Astrocyte (in vitro differentiated cells and primary cell): ENCODE measurements around the gene MYMK. TPM values are rescaled to one million over a fixed set of nuclear protein-coding genes. Genes with fewer than 3 reads are reported as not detected.

Source experiments
- DNase-seq: peaks from one replicate; pipeline ENCODE4 v3.0.0-alpha.2; 2010; ENCODE audit warnings: low read depth
- FAIRE-seq: peaks from 2 replicates; lab custom pipeline; 2011; peaks lifted over from hg19 to GRCh38; lab: Jason Lieb, UNC
- H2AFZ ChIP-seq: 2 replicates; pipeline ENCODE4 v1.6.0; 2012; ENCODE audit warnings: low read depth, low read length, inconsistent platforms
- H3K27ac ChIP-seq: 2 replicates; pipeline ENCODE4 v1.5.1; 2011; ENCODE audit warnings: low read depth, low read length, inconsistent platforms
- H3K27me3 ChIP-seq: 2 replicates; pipeline ENCODE4 v1.6.0; 2011; ENCODE audit warnings: low read length, inconsistent platforms; ENCODE audit not compliant: insufficient read depth
- H3K36me3 ChIP-seq: 2 replicates; pipeline ENCODE4 v1.5.1; 2011; ENCODE audit warnings: low read length, inconsistent platforms; ENCODE audit not compliant: insufficient read depth
- H3K4me1 ChIP-seq: 2 replicates; pipeline ENCODE4 v1.5.1; 2011; ENCODE audit warnings: low read length, inconsistent platforms; ENCODE audit not compliant: insufficient read depth
- H3K4me2 ChIP-seq: 2 replicates; pipeline ENCODE4 v1.6.0; 2012; ENCODE audit warnings: low read length, inconsistent platforms
- H3K4me3 ChIP-seq: 2 replicates; pipeline ENCODE4 v1.5.1; 2011; ENCODE audit warnings: low read depth, mild to moderate bottlenecking, low read length, inconsistent platforms; ENCODE audit not compliant: insufficient read depth
- H3K79me2 ChIP-seq: 2 replicates; pipeline ENCODE4 v1.6.0; 2012; ENCODE audit warnings: mild to moderate bottlenecking, low read length, inconsistent platforms; ENCODE audit not compliant: insufficient read depth
- H3K9ac ChIP-seq: 2 replicates; pipeline ENCODE4 v1.6.0; 2012; ENCODE audit warnings: mild to moderate bottlenecking, low read length, inconsistent platforms
- H3K9me3 ChIP-seq: 2 replicates; pipeline ENCODE4 v1.5.1; 2012; ENCODE audit warnings: low read depth, mild to moderate bottlenecking, low read length, inconsistent platforms; ENCODE audit not compliant: insufficient read depth
- H4K20me1 ChIP-seq: 2 replicates; pipeline ENCODE4 v1.6.0; 2012; ENCODE audit warnings: low read length, inconsistent platforms; ENCODE audit not compliant: insufficient read depth
- H3K27ac Mint-ChIP-seq: one replicate; pipeline ENCODE4 v1.8.0; 2021; ENCODE audit warnings: mild to moderate bottlenecking, mixed read lengths; ENCODE audit not compliant: unreplicated experiment
- H3K27me3 Mint-ChIP-seq: one replicate; pipeline ENCODE4 v1.8.0; 2021; ENCODE audit warnings: low read depth, mixed read lengths; ENCODE audit not compliant: unreplicated experiment
- H3K36me3 Mint-ChIP-seq: one replicate; pipeline ENCODE4 v1.8.0; 2021; ENCODE audit warnings: low read depth, mixed read lengths; ENCODE audit not compliant: unreplicated experiment
- H3K4me1 Mint-ChIP-seq: one replicate; pipeline ENCODE4 v1.8.0; 2021; ENCODE audit warnings: low read depth, mixed read lengths; ENCODE audit not compliant: unreplicated experiment
- H3K4me3 Mint-ChIP-seq: one replicate; pipeline ENCODE4 v1.8.0; 2021; ENCODE audit warnings: mild to moderate bottlenecking, moderate library complexity, mixed read lengths; ENCODE audit not compliant: unreplicated experiment
- H3K9me3 Mint-ChIP-seq: one replicate; pipeline ENCODE4 v1.8.0; 2021; ENCODE audit warnings: mild to moderate bottlenecking, mixed read lengths; ENCODE audit not compliant: unreplicated experiment
- EZH2 ChIP-seq: IDR thresholded peaks from 2 replicates; pipeline ENCODE4 v1.6.1; 2012; ENCODE audit warnings: mild to moderate bottlenecking, low read length, inconsistent platforms; ENCODE audit not compliant: insufficient read depth
- total RNA-seq: library from RNA; stranded (reverse); gene quantifications from 2 replicates; pipeline ENCODE4 v1.2.1, GENCODE V29; 2021
- TF ChIP-seq, protein P1 (sequence below): IDR thresholded peaks from 2 replicates; pipeline ENCODE4 v1.5.1; 2011; ENCODE audit warnings: low read depth, mild to moderate bottlenecking, inconsistent platforms, low read length, moderate library complexity; ENCODE audit not compliant: insufficient read depth

The MYMK gene
- total RNA-seq, 1 donor from 2014 or later, result not detected

DNA sequence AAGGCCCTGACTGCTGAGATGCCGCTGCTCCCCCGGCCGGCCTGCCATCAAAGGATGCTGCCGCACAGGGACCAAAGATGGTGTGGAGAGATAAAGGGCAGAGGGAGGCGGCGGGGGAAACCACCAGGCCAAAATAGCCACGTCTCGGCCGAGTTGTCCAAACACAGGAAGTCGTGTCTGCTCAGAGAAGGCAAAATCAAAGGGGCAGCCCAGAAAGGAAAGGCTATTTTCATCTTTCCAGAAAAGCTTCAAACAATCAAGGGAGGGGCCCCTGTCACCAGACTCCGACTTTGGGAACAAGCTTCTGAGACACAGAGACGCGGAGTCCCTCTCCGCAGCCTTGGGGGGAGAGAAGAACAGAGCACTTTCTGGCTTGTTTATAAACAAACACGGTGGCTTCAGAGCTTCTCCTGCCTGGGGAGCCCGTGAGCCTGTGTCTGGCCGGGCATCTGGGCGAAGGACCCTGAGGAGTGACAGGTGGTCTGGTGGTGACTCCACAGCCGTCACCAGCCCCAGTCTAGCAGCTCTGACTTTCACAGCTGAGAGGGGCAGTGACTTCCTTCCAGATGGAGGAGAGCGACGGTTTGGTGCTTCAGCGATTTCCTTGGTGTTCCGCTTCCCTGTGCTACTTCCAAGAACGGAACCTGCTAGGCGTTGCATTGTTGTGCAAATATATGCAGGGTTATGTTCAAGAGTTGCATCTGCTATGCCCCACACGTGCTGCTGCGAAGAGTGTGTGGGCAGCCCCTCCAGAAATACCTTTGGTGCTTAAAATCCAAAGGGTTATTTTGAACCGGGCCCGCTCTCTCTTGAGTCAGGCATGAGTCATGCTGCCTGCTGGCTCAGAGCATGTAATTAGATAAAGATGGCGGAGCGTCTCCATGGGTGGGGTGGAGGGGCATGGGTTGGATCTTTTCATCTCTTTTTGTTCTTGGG is 33.7 kb upstream of the MYMK start:
- Histone ChIP-seq H3K36me3 (no peaks in the 10 kb centered on the region), H3K4me1 (peaks cover 23% of the 10 kb centered on the region), H3K4me3 (peak overlapping the region; percentile 39), H2AFZ (peak overlapping the region; percentile 27), H3K79me2 (no peaks in the 10 kb centered on the region), H4K20me1 (no peaks in the 10 kb centered on the region), H3K4me2 (peak overlapping the region; percentile 77), H3K27ac (peak overlapping the region; percentile 65), H3K9ac (peak overlapping the region; percentile 61), H3K9me3 (no peaks in the 10 kb centered on the region), H3K27me3 (peaks cover 7% of the 10 kb centered on the region)
- Mint-ChIP-seq H3K36me3 (no peaks in the 10 kb centered on the region), H3K27ac (peak overlapping the region; percentile 90), H3K4me1 (peaks cover 28% of the 10 kb centered on the region), H3K27me3 (peaks cover 16% of the 10 kb centered on the region), H3K9me3 (no peaks in the 10 kb centered on the region), H3K4me3 (peak overlapping the region; percentile 62)
- DNase-seq (peak; percentile 78), FAIRE-seq (peak; percentile 55)
- TF ChIP-seq EZH2, result no peak
- TF ChIP-seq, protein P1, sequence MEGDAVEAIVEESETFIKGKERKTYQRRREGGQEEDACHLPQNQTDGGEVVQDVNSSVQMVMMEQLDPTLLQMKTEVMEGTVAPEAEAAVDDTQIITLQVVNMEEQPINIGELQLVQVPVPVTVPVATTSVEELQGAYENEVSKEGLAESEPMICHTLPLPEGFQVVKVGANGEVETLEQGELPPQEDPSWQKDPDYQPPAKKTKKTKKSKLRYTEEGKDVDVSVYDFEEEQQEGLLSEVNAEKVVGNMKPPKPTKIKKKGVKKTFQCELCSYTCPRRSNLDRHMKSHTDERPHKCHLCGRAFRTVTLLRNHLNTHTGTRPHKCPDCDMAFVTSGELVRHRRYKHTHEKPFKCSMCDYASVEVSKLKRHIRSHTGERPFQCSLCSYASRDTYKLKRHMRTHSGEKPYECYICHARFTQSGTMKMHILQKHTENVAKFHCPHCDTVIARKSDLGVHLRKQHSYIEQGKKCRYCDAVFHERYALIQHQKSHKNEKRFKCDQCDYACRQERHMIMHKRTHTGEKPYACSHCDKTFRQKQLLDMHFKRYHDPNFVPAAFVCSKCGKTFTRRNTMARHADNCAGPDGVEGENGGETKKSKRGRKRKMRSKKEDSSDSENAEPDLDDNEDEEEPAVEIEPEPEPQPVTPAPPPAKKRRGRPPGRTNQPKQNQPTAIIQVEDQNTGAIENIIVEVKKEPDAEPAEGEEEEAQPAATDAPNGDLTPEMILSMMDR, result no peak

DNA sequence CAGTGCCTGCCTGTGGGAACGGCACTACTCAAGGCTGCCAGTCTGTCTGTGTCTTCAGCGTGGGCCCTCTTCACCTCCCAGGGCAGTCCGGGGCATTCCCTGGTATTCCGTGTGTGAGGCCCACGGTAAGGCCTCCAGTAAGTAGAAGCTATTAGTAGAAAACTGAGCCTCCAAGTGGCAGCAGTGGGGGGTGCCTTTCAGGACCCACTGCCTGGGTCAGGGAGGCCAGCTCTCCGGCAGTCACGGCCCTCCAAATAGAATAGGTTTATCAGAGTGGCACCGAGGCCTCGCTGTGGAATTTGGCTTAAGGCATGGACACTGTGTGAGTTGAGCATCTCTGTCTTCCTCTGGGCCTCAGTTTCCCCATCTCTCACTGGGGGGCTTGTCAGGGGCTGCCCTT is 32.8 kb upstream of the MYMK start:
- no peak for DNase-seq
- H3K4me2 ChIP-seq, result peak overlapping the region; percentile 77
- peaks cover 19% of the 10 kb centered on the region for H3K27me3 Mint-ChIP-seq
- no peaks in the 10 kb centered on the region for H4K20me1 ChIP-seq
- H3K79me2 ChIP-seq, result no peaks in the 10 kb centered on the region
- no peak overlapping the region for H3K4me3 ChIP-seq
- H3K36me3 ChIP-seq, result no peaks in the 10 kb centered on the region
- H3K27ac ChIP-seq, result no peak overlapping the region
- no peak overlapping the region for H2AFZ ChIP-seq
- FAIRE-seq, result no peak
- TF ChIP-seq EZH2, result no peak
- TF ChIP-seq, protein P1, result no peak
- no peak overlapping the region for H3K9ac ChIP-seq
- H3K27ac Mint-ChIP-seq, result no peak overlapping the region
- no peaks in the 10 kb centered on the region for H3K36me3 Mint-ChIP-seq
- H3K4me1 ChIP-seq, result peaks cover 20% of the 10 kb centered on the region
- H3K9me3 ChIP-seq, result no peaks in the 10 kb centered on the region
- H3K4me1 Mint-ChIP-seq, result peaks cover 23% of the 10 kb centered on the region
- H3K4me3 Mint-ChIP-seq, result peak overlapping the region; percentile 62
- H3K9me3 Mint-ChIP-seq, result no peaks in the 10 kb centered on the region
- peaks cover 6% of the 10 kb centered on the region for H3K27me3 ChIP-seq

DNA sequence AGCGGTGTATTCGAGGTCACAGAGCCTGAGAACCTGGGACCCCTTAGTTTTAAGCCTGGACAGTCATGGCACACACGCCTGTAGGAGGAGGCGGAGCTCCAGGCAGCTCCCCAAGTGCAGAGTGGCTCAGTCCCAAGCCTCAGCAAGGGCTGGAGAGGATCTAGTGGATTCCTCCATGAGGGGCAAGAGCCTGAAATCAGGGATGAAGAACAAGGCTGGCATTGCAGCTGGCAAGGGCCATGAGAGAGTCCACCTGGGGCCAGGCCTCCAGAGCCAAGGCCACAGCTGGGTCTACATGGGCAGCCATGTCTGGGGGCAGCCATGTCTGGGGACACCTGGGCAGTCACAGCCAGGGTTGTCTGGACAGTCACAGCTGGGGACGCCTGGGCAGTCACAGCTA is 31.6 kb upstream of the MYMK start:
- H3K27me3 ChIP-seq, result peaks cover 6% of the 10 kb centered on the region

More for the DNA sequence above, 31.6 kb upstream of the MYMK start:
- H3K9me3 Mint-ChIP-seq, result no peaks in the 10 kb centered on the region
- Histone ChIP-seq H4K20me1 (no peaks in the 10 kb centered on the region), H3K36me3 (no peaks in the 10 kb centered on the region), H3K4me2 (no peak overlapping the region), H3K4me1 (peaks cover 20% of the 10 kb centered on the region), H2AFZ (no peak overlapping the region), H3K27ac (no peak overlapping the region), H3K4me3 (no peak overlapping the region), H3K9ac (no peak overlapping the region), H3K9me3 (no peaks in the 10 kb centered on the region), H3K79me2 (no peaks in the 10 kb centered on the region)
- TF ChIP-seq, protein P1, result no peak
- TF ChIP-seq EZH2, result no peak
- H3K27ac Mint-ChIP-seq, result no peak overlapping the region
- peaks cover 22% of the 10 kb centered on the region for H3K27me3 Mint-ChIP-seq
- FAIRE-seq (no peak), DNase-seq (no peak)
- peaks cover under 1% of the 10 kb centered on the region for H3K36me3 Mint-ChIP-seq
- H3K4me3 Mint-ChIP-seq, result no peak overlapping the region
- peaks cover 23% of the 10 kb centered on the region for H3K4me1 Mint-ChIP-seq
